Suppressor macrophage (primary cell): ENCODE results near the gene SBF1.

ENCODE experiments used
- DNase-seq, 4 experiments: peaks; one replicate each; pipeline ENCODE4 v3.0.0-alpha.2; 2020 to 2022

SBF1 gene

GRCh38 chr22:50485221-50486131 is 10.6 kb upstream of the SBF1 start:
- DNase-seq: no peak

- no peak for DNase-seq
Measured at GRCh38 chr22:50483977-50484853, 9.4 kb upstream of the SBF1 start.

DNA sequence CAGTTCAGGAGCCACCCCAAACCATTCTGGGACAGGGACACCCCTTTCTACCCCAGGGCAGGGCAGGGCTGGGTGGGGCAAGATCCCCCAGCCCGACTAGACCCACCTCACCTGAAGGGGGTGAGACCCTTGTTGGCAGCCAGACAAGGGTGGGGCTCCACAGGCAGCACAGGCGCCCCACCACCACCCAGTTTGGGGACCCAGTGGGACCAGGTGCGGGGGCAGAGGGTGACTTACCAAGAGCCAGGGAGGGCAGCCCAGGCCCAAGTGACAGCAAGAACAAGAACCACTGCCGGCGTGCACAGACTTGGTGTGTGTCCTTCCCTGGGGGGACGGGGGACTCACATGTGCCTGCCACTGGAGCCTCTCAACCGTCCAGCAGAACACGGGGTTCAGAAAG is 8.7 kb upstream of the SBF1 start:
- DNase-seq: no peak

DNA sequence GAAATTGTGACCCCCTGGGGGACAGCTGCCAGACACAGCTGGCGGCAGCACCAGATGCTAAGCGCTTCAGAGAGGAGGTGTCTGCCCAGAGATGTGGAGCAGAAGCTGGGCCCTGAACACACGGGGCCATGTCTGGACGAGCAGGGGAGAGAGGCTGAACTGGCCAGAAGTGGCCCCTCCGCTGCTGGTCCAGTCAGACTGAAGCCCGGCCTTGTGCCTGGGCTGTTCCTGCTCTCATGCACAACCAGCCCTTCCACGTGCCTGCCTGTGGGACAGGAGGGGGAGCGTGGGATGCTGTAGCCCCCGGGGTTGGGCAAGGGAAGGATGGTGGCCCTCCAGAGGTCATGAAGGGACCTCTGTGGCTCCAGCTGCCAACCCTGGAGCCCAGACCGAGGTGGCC is 8.3 kb upstream of the SBF1 start:
- DNase-seq: no peak

- no peak for DNase-seq
Measured at GRCh38 chr22:50482107-50483074, 7.6 kb upstream of the SBF1 start.

DNA sequence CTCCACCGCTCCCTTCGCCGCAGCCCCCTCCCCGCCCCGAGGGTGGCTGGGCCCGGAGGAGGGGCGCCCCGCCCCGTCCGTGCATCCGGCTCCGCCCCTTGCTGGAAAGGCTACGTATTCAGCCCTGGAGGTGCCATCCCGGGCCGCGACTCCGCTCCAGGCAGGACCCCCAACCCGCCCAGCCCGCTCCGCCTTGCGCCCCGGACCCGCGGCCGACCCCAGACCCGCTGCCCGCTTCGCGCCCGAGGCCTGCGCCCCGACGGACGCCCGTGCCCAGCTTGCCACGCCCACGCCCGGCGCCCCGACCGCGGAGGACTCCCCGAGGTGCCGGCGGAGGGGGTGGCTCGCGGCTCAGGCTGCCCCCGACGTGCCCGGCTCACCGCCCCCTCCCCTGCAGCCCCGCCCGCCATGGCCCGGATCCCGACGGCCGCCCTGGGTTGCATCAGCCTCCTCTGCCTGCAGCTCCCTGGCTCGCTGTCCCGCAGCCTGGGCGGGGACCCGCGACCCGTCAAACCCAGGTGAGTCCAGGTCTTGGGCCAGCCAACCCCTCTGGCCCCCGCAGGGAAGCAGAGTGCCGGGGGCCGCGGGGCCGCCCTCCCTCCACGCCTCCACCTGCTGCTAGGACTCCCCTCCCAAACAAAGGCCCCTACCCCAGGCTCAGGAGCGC is 6.7 kb upstream of the SBF1 start, which contains the start of gene ADM2:
ADM2 (plus strand) TSS at position 104 of the 667 bp plus-strand sequence; CDS start at position 409, 305 bp downstream.
- DNase-seq: peak in 3 of 4 experiments; percentile 17 to 54 (median 42)

- no peak for DNase-seq
Measured at GRCh38 chr22:50481045-50481439, 6.2 kb upstream of the SBF1 start.

- peak; percentile 23 to 62 (median 40) for DNase-seq
Measured at GRCh38 chr22:50479721-50480120, 4.9 kb upstream of the SBF1 start.

- no peak for DNase-seq
Measured at GRCh38 chr22:50477923-50478322, 3.1 kb upstream of the SBF1 start.

DNA sequence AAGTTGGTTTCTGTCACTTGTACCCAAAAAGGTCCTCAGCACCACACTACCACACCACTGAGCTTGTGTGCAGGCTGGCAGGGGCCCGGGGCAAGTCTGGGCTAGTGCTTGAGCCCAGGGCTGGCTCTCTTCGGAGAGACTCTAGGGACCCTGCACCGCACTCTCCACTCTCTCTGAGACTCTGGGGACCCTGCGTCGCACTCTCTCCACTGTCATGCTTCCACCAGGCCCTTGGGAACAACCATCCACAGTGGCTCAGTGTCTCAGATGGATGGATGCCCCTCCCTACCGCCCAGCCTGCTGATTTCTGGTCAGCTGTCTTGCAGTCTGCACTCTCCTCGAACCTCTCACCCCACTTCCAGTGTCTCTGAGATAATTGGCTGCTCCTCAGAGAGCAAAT is 2.0 kb upstream of the SBF1 start:
- DNase-seq: no peak

- no peak for DNase-seq
Measured at GRCh38 chr22:50475652-50476002, 792 bp upstream of the SBF1 start.

DNA sequence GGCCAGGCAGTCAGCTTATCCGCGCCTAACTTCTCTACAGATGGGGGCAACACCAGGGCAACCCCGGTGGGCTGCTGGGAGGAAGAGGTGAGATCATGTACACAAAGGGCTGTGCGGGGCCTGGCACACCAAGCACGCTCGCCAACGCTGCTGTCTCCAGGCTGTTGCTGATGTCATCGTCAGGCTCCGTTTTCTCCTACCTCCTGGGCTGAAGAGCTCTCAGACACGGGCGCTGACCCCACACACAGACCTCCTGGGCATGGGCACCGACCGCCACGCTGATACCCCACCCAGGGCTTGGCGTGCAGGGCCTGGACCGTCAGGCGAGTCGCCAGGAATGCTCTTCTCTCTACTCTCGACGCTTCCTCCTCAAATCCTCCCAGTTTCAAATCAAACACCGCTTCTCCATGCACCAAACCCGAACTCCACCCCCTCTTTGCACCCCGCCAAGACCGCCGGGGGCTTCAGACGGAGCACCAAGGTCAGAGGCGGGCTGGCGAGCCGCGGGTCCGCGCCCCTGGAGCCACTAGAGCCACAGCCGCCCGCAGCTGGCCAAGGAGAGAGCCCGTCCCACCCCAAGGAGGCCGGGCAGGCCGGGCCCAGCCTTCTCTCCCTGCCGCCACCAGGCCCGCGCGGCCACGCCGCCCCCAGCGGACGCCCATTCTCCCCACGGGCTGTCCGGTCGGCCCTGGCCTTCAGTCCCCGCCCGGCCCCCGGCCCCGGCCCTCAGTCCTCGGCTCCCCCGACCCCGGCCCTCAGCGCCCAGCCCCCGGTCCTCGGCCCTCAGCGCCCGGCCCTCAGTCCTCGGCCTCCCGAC is 772 bp downstream of the SBF1 start:
- peak; percentile 36 to 75 (median 57) for DNase-seq

DNA sequence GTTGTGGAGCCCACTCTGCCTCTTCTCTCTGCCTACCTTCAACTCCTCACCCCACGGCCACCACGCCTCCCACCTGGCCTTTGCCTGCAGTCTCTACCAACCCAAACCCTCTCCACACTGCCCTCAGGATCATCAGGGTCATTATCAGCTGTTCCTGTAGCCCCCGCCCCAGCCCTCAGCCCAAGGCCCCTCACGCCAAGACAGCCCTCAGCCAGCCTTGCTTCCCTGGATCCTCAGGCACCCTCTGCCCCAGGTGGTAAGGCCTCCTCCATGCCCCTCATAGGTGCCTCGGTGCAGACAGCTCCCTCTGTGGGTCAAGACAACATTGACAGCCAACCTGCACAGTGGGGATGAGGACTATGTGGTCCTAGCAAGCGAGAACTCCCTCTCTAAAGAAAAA is 1.7 kb downstream of the SBF1 start:
- no peak for DNase-seq

- DNase-seq: no peak
Measured at GRCh38 chr22:50471962-50472361, 2.9 kb downstream of the SBF1 start.

DNA sequence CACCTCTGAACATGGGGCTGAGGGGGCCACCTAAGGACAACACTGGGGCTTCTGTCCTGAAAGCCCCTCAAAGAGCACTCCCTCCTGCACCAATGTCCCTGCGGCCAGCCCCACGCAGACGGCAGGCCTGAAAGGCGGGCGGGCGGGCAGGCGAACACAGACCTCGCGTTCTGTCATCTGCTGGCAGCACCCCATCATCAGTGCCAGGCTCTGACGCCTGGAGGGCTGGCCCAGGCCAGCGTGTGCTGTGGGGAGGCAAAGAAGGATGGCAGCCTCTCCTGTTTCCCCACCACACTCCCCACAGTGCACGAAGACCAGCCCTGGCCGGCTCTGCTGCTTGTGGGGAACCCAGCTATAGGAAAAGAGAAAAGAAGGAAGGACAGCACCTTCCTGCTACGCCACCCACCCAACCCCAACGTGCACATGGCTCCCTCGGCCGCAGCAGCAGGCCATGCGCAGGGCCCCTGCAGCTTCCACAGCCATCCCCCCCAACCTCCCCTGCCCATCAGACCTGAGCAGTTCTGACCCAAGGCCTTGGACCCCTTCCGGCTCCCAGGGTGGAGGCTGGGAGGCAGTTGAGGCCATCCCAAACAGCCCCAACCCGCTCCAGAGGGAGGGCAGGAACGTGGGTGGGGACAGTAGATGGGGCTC is 3.5 kb downstream of the SBF1 start:
- DNase-seq: peak in 1 of 4 experiments; percentile 29

GRCh38 chr22:50470491-50470890 is 4.3 kb downstream of the SBF1 start:
- no peak for DNase-seq

DNA sequence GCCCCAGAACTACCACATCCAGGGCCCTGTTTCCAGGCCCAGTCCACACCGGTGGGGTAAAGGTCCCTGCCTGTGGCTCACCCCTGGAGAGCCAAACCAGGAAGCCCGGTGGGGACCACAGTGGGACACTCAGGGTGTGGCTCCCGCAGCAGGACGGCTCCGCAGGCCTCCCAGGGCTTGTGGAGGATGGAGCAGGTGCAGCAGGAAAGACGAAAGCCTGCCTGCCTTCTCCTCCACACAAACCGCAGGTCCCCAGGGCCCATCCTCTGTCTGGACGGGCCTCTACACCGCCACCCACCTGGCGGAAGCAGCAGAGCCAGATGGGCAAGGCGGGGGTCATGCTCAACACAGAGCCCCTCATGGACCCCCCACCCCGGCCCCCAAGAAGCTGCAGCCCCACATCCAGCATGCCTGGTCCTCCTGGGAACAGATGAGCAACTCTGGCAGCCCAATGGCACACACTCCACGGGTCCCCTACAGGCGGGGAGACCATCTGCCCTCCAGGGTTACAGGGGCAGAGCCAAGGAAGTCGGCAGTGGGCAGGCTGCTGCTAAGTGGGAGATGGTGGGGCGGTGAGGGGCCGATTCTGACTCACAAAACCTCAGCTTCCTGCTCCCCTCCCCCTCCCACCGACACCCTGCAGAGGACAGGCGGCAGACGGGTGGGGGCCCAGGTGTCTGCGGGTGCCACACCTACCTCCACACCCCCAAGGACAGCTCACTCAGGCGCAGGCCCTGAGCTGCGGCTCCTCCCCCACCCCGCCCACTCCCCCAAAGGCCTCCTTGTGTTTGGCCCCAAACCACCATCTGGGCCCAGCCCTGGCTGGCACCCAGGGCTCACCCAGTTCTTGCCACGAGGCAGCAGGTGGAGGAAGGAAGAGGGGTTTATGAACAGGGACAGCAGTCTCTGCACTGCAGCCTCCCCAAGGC is 5.2 kb downstream of the SBF1 start:
- DNase-seq: peak; percentile 7 to 46 (median 26)

DNA sequence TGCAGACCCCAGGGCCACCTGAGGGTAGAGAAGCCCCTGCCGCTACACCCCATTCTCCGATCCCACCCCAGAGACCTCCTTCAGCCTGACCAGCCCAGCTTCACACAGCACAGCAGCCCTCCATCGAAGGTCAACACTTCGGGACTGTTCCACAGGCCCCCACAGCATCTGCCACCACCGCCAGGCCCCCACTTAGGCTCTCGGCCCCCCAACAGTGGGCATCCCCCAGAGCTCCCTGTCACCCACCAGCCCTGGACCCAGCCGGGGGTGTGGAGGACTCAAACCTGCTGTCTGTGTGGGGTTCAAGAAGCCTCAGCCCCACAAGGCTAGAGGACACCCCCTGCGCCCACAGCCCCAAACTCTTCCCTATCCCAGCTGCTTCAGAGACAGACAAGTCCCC is 6.2 kb downstream of the SBF1 start:
- no peak for DNase-seq
